SK-N-SH treated with all-trans-retinoic acid at 6 μM for 48 hours (cell line): ENCODE measurements around the gene NCS1.

Experiments used
- ZC3H10 ChIP-seq: fragments of 250-450 bp; sonication (Bioruptor Pico); IDR thresholded peaks from 2 replicates; pipeline ENCODE4 v1.5.1; 2021; ENCODE audit warnings: mild to moderate bottlenecking, moderate library complexity
- ZFP3 ChIP-seq: fragments of 250-450 bp; sonication (Bioruptor Pico); IDR thresholded peaks from 2 replicates; pipeline ENCODE4 v1.5.0; 2020; ENCODE audit warnings: mild to moderate bottlenecking, moderate library complexity

DNA sequence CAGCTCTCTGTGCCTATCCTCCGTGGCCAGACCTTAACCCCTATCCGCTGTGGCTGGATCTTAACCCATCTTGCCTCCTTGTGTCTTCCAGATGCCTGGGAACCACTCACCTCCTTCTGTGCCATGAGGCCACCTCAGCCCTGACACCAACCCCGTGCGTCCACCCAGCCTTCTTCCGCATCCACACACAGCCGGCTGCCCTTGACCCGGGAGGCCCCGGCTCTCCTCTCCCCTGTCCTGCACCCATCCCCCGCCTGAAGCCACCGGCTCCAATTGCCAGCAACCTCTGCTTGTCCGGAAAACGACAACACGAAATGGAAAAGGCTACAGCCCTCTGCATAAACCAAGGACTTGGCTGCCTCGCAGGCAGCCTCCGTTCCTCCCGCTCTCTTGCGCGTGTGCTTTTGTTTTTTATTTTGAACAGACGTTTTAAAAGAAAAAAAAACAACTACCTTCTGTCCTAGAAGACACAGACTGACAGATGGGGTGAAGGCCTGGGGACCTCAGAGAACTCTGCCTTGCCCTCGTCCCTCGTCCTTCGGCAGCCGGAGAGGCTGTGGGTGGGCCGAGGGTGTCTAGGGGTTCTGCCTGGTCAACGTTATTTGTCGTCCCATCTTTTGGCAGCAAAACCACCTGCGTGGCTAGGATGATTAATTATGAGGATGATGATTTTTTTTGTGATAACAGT is 60.8 kb downstream of the NCS1 start:
- TF ChIP-seq ZC3H10 (CRISPR knock-in tag) (no peak), ZFP3 (CRISPR knock-in tag) (no peak)
